NOMO-1 treated with DMSO at 0.1 percent for 48 hours (cell line): ENCODE measurements around the gene COG5.
A peak's percentile ranks its signal among the peaks of the same experiment; 100 is the strongest.
"Not testable (repeated sequence)": the region's sequence is repeated elsewhere in the genome, so short reads cannot be mapped to it uniquely, and the experiment has no call there.

Experiments
- DNase-seq: peaks from one replicate; lab custom pipeline; 2025; ENCODE audit not compliant: unreplicated experiment; lab: John Stamatoyannopoulos, UW

Gene COG5

GRCh38 chr7:107580716-107581383, 17.1 kb upstream of the COG5 start:
- DNase-seq, result no peak

GRCh38 chr7:107579885-107580715, 16.4 kb upstream of the COG5 start, which contains the start of gene BCAP29:
TSS of gene BCAP29 (plus strand) at chr7:107580246. CDS start at chr7:107580773, 527 bp downstream.
- peak; percentile 25 for DNase-seq

- DNase-seq, result no peak
These were observed 15.8 kb upstream of the COG5 start for GRCh38 chr7:107579554-107579884.

GRCh38 chr7:107573537-107573936, 9.8 kb upstream of the COG5 start:
- no peak for DNase-seq

GRCh38 chr7:107570298-107570697, 6.6 kb upstream of the COG5 start:
- no peak for DNase-seq

- no peak for DNase-seq
These were observed 1.0 kb upstream of the COG5 start for GRCh38 chr7:107564553-107565298.

GRCh38 chr7:107563081-107563774, 492 bp downstream of the COG5 start:
- no peak for DNase-seq

- peak; percentile 9 for DNase-seq
These were observed 2.7 kb downstream of the COG5 start for GRCh38 chr7:107560898-107561516.

GRCh38 chr7:107559864-107560263, 3.9 kb downstream of the COG5 start:
- no peak for DNase-seq

- no peak for DNase-seq
These were observed 7.8 kb downstream of the COG5 start for GRCh38 chr7:107555893-107556292.

GRCh38 chr7:107551936-107552335, 11.8 kb downstream of the COG5 start:
- DNase-seq, result no peak

- DNase-seq, result no peak
These were observed 18.7 kb downstream of the COG5 start for GRCh38 chr7:107544848-107545591.

- DNase-seq, result no peak
These were observed 20.3 kb downstream of the COG5 start for GRCh38 chr7:107543338-107543993.

- no peak for DNase-seq
These were observed 25.7 kb downstream of the COG5 start for GRCh38 chr7:107538001-107538400.

GRCh38 chr7:107537228-107537627, 26.5 kb downstream of the COG5 start:
- DNase-seq, result not testable (repeated sequence)

- no peak for DNase-seq
These were observed 29.6 kb downstream of the COG5 start for GRCh38 chr7:107534139-107534538.

GRCh38 chr7:107530751-107531150, 33.0 kb downstream of the COG5 start:
- DNase-seq, result no peak

GRCh38 chr7:107528461-107528860, 35.3 kb downstream of the COG5 start:
- DNase-seq, result no peak

- DNase-seq, result no peak
These were observed 36.5 kb downstream of the COG5 start for GRCh38 chr7:107527196-107527595.
